NCI-H2081 (cell line): ENCODE results near the gene TAF10.

Source experiments
- DNase-seq, 2 experiments: peaks; one replicate each; lab custom pipeline; 2025; lab: John Stamatoyannopoulos, UW

The TAF10 gene

DNA sequence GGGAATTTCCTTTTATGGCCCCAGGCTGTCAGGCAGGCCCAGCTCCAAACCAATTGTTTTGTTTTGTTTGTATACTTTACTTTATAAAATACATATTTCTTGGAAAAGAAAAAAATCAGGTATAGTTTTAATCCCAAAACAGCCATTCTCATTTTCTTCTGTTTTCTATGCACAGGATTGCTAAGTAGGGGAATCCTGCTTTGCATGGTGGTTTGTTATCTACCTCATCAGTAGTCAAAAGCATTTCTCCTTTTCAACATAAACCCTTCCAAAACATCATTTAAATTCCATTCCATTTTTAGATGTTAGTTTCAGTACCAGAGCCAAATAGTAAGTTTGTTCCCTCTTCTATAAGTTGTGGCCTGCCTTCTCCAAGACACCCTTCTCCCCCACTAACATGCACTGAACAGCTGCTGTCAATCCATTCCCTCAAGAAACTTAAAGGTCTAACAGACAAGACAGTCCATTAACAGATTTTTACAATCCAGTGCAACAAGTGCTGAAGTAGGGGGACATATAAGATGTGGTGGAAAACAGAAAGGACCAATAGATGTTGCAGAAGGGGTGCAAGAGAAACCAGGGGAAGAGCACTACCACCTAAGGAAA, 4.7 kb downstream of the TAF10 start:
- DNase-seq: no peak

DNA sequence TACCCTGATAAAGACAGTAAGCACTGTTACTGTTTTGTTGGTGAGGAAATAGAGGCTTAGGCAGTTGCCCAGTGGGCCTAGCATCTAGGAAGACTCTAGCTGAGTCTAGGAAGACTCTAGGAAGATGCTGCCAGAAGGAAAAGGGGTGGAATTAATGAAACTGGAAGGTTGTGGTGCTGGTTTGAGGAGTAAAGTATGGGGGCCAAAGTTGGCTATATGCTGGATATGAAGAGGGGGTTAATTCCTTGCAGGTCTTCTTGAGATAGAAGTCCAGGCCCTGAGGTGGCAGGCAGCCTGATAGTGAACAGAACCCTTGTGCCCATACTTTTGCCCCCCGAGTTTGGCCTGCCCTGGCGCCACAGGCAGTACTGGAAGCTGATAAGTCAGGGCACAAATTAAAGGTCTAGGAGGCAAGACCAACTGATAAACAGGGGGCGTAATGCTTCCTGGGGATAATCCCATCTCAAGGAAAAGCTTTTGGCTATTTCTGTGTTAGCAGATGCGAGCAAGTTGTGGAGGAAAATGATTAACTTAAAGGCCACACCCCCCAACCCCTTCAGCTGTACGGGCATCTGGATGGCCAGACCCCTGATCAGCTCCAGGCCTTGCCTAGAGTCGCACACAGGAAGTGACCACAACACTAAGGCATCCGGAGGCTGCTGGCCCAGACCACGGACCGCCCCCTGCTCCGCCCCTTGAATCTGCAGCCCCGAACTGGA, 5.4 kb downstream of the TAF10 start:
- peak; percentile 35 to 56 for DNase-seq

DNA sequence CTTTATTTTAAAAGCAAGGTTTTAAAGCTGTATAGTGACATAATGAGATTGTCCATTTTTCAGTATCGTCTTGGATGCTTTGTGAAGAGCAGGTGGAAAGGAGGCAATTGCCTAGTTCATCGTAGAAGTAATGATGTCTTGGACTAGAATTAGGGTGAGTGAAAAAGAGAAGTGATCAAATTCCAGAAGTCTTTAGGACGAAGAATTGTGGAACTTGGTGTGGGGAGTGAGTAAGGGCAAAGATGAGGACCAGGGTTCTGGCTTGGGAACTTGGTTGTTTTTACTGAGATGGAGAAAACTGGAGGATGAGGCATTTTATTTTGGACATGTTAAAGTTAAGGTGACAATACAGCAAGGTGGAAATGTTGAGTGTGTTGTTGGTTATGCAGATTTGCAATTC, 7.2 kb downstream of the TAF10 start:
- no peak for DNase-seq

DNA sequence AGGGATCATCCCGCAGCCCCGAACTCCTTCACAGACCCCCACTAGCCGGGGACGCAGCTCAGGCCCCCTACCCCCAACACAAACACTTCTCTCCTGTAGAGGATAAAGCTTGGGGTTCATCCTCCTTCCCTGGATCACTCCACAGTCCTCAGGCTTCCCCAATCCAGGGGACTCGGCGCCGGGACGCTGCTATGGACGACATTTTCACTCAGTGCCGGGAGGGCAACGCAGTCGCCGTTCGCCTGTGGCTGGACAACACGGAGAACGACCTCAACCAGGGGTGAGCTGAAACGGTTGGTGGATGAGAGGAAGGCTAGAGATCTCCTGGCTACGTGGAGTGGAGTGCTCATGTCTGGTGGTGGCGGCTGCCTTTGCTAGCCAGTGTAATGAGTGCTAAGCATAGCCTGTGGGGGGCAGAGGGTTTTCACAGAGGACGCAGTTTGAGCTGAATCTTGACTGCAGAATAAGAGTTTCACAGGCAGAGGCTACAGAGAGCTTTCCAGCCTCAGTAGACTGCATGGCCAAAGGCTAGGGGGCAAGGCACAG, 7.9 kb downstream of the TAF10 start:
- DNase-seq: peak in 1 of 2 experiments; percentile 22

DNA sequence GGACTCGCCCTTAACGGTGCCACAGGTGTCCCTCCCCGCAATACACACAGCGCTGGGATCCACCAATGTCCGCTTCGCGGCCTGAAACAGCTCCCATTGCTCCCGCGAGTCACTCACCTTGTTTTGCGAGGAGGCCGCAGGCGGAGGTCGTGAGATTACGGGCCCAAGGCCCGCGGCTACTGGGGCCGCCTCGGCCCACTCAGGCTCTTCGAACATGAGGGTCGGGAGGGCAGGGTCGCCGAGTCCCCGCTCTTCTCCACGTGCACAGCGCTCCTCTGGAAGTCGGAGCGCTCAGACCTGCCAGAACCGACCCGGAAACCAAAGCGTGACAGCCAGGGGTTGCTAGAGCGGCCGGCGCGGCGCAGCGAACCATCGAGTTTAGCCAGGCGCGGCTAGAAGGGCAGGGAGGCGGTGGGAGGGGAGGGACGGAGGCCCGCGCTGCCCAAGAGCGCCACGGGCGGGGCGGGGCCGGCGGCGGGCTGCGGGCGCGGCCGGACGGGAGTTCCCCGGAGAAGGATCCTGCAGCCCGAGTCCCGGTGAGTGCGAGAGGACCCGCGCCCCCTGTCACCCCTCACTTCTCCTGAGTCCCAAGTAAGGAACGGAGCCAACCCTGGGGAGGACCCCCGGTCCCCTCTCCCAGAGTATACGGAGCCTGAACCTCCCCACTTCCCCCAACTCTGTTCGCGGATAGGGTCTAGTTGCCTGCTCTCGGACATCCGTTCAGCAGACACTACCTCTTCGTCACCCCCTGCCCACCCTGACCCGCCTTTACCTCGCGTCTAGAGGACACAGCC, 8.5 kb downstream of the TAF10 start, which contains the start of the genes ILK and RRP8:
Gene ILK, plus strand, starts transcription at position 488 of the 794 bp plus-strand sequence. CDS start 498 bp downstream, outside the sequence.
Gene RRP8, minus strand, starts transcription at position 330 of the 794 bp plus-strand sequence. Its CDS starts 114 bp downstream, at position 216.
- DNase-seq: peak; percentile 81 to 90

DNA sequence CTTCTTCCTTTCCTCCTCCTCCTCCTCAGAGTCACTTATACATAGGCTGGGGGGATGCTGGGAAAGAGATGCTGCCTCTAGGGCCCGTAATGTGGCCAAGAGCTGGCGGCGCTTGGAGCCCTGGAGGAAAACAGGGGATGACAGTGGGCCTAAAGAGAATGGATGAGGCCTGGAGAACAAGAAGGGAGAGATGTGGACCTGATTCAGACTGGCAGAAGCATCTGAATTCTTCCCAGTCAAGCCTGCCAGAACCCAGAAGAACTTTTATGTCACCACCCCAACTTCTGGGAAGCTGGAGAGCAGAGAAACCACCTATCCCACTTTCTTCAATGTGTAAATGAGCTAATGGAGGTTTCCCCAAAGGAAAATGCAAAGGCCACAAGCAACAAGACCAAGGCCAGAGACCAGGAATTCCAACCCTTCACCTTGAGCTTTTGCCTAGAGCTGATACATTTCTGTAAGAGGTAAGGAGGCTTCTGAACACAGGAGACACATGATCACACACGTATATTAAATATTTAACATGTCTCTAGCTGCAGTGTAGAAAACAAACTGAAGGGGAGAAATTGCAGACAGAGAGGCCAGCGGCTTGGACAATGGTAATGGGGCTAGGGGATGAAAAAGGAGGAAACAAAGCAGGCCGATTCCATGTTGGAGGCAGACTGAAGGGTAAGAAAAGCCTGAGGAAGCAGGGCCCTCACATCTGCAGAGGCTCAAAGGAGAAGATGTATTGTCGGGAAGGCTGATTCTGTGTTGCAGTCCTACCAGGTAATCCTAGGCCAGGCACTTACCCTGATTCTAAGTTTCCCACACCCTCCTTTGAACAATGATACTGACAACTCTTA, 9.7 kb downstream of the TAF10 start:
- no peak for DNase-seq

DNA sequence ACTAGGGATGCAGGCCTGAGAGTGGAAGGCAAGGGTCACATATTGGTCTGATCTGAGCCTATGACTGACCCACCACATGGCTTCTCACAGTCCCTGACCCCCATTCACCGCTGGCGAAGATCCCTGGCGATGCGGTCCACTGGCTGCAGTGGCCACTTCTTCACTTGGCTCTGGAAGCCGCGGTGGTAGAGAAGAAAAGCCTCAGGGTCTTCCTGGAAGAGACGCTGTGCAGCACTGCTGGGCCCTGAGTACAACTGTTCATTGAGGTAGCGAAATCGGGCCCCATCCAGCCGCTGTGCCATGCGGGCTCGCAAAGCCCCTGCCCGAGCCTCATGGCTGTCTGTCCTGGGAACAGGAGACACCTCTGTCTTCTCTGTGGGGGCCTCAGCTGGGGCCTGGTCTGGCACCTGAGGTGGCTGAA, 11.0 kb downstream of the TAF10 start:
- DNase-seq: no peak

DNA sequence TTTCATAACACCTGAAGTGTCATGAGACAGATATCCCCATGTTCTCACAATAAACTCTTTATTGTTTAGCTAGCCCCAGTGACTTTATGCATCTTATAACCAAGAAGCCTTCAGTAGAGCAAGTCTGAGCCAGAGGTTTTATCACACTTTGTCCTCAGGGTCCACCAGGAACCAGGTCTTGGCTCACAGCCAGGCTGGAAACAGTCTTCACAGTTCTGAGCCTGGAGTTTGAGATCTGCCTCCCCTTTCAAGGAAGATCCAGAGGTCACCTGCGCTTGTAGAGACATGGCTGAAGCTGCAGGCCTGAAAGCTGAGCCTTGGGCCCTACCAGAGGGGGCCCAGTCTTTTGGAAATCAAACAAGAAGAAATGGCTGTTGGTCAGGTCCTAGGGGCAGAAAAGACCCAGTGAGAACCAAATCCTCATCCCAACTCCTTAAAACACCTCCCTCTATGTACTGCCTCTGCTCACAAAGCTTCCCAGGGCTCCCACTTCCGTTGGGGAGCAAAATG, 12.1 kb downstream of the TAF10 start:
- no peak for DNase-seq

DNA sequence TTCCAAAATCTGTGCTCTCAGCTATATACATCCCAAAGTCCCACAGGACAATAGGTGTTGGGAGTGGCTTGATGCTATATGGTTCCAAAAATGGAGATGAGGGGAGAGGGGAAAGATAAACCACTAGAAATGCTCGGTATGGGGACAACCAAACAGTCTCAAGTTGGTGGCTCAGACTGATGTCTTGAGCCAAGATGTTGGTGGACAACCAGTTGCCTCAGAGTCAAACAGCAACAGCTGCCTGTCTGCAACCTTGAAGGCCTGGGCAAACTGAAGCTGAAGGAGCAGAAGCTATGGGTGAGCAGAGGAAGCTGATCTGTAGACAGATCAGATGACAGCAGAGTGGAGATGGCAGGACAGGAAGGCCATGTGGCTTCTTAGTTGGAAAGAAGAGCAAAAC, 12.6 kb downstream of the TAF10 start:
- no peak for DNase-seq

DNA sequence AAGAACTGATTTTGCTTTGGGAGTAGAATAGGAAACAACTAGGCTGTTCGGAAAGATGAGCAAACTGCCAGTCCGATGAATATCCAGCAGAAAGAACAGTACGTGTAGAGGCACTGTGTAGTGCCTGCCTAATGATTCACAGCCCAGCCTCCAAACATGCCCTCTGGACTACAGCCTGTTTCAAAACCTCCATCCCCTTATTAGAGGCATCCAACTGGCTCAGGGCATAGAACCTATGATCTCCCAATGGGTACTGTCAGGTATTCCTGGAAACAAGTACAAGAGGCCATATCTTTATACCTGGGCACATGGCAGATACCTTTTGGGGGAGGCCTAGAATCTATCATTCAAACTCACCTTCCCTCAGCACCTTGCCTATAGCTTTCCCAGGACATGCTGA, 13.5 kb downstream of the TAF10 start:
- DNase-seq: no peak

DNA sequence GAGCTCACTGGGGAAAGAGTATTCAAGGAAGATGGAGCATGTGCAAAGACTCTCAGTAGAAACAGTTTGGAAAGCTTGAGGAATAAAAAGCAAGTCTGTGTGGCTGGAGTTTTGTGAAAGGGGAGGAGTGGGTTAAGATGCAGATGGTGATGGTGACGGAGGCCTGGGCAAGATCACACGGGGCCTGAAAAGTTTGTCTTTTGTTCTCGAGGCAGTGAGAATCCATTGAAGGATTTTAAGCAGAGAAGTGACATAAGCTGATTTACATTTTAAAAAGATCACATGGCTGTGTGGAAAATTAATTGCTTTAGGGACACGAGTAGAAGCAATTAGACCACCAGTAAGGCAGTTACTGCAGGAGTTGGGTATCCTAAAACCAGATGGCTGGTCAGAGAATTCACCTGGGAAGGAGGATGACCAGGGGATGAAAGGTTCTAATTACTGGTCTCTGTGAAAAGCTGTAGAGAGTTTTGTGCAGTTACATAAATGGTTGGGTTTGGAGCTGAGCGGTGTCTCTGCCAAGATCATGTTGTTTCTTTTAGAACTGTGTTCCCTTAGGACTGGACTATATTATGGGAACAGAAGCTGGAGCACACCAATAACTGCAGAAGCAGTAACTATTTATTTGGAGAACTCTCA, 15.7 kb downstream of the TAF10 start:
- no peak for DNase-seq

DNA sequence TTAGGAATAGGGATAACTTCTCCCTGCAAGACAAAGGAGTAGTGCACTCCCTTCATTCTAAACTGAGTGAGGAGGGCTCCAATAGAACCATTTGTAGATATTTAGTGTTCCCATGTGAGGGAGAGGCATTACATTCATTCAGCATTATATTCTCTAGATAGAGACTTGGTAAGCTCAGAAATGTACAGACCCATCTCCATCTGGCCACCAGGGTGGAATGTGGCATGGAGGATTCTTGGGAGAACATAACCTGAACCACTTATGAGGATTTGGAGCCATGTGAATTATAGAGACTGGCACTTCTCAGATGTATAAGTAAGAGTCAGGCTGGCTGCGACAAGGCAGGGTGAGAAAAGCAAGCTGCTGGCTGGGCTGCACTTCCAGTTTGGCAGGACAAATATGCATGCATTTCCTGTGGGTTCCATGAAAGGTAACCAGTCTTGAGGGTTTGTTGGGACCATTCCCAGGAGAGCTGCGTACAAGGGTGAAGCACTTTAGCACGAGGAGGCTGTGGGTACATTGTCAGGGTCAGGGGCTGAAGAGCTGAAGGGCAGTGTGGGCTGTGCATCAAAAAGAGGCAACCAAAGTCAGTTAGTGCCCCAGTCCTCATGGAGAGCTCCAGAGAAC, 17.8 kb downstream of the TAF10 start:
- DNase-seq: no peak

DNA sequence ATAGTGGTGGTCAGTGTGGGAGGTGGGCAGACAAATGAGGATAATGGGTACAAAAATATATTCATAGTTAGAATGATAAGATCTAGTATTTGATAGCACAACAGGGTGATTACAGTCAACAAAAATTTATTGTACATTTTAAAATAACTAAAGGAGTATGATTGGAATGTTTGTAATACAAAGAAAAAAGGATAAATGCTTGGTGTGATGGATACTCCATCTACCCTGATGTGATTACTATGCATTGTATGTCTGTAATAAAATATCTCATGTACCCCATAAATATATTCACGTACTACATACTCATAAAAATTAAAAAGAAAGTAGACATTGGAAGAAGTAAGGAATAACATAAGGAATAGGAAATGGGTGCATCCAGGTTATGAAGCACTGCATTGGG, 24.0 kb downstream of the TAF10 start:
- no peak for DNase-seq

DNA sequence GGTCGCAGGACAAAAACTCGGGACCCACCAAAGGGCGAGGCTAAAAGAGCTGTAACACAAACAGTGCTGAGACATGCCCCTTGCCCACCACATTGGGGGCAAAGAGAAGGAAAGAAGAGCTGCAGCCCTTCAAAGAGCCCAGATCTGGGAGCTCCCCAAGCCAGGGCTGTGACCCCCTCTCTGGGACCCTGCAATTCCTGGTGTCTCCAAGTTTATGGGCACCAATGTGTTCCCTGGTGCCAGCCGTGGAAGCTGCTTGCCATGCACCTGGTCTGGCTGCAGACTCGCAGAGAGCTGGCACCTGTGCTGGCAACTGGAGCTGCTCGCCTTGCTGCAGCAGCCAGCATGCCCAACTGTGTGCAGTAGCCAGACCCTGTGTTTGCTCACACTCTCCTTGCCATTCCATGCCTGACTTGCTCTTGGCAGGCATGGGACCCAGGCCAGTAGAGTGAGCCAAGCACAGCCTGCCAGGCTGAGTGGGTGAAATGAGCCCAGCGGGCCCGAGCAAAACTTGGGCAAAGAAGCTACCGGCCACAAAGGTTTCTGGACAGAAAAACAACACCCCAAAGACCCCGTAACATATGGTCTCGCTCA, 24.6 kb downstream of the TAF10 start:
- DNase-seq: no peak

DNA sequence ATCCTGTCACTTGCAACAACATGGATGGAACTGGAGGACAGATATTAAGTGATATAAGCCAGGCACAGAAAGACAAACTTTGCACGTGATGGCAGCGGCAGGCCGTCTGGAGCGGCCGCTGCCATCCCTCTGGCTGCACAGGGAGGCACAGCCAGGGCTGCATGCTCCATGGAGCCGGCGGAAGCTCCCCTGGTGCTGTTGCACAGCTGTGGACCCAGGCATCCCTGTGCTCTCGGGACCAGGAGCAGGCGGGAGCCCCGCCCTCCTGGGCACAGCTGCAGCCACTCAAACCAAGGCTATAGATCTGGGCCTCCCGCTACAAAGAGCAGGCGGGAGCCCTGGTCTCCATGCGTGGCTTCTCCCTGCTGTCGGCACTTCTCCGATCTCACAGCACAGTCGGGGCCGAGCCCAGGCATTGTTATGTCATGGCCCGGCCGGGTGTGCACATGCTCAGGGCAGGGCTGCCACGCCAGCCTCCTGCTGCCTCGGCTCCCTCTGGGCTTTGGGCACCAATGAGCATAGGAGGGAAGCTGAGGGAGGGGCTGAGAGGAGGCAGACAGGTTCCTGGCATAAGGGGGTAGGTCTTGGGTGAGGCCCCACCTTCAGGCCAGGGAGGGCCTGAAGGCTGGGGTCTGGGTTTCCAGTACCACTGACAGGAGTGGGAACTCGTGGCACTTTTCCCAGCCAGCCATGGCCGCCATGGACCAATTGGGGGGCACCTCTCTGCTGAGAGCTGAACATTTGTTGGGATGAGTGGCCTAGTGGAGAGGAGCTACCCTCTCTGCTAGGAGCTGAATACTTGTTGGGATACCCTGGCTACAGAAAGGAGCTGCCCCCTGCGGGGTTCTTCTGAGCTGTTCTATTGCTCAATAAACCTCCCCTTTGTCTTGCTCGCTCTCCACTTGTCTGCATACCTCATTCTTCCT, 25.3 kb downstream of the TAF10 start:
- DNase-seq: no peak

DNA sequence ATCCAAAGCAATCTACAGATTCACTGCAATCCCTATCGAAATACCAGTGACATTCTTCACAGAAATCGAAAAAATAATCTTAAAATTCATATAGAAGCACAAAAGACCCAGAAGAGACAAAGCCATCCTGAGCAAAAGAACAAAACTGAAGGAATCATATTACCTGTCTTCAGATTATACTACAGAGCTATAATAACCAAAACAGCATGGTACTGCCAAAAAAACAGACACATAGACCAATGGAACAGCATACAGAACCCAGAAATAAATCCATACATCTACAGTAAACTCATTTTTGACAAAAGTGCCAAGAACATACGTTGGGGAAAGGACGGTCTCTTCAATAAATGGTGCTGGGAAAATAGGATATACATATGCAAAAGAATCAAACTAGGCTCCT, 27.5 kb downstream of the TAF10 start:
- DNase-seq: no peak

DNA sequence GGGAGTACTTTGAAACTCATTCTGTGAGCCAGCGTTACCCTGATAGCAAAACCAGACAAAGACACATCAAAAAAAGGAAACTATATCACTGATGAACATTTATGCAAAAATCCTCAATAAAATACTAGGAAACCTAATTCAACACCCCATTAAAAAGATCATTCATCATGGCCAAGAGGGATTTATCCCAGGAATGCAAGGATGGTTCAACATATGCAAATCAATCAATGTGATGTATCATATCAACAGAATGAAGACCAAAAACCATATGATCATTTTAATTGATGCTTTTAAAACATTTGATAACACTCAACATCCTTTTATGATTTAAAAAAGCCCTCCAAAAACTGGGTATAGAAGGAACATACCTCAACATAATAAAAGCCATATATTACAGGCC, 28.4 kb downstream of the TAF10 start:
- DNase-seq: no peak

DNA sequence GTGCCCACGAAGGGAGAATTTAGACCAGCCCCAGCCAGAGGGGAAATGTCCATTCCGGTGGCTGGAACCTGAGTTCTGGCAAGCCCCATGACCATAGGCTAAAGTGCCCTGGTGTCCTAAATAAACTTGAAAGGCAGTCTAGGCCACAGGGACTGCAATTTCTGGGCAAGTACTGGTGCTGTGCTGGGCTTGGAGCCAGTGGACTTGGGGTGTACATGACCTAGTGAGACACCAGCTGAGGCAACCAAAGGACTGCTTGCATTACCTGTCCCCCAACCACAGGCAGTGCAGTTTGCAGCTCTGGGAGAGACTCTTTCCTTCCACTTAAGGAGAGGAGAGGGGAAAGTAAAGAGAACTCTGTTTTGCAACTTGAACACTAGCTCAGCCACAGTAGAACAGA, 32.3 kb downstream of the TAF10 start:
- DNase-seq: no peak

DNA sequence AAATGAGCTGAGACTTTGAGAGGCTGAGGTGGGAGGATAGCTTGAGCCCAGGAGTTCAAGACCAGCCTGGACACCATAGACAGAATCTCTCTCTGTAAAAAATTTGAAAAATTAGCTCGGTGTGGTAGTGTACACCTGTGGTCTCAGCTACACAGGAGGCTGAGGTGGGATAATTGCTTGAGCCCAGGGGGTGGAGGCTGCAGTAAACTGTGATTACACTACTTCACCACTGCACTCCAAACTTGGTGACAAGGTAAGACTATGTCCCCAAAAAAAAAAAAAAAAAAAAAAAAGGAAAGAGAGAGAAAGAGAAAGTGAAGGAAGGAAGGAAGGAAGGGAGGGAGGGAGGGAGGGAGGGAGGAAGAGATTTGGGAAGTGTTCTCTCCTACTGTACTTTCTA, 33.9 kb downstream of the TAF10 start:
- no peak for DNase-seq
